ENCODE results near the gene TRIM67. TPM values are rescaled to one million over a fixed set of nuclear protein-coding genes. Genes with fewer than 3 reads are reported as not detected.
A peak's percentile ranks its signal among the peaks of the same experiment; 100 is the strongest.

The TRIM67 gene
- total and polyA plus RNA-seq, 9 of the 15 experiments (the other 6 are each of a cell fraction or from before 2014, with no cell fraction given): 0.04 to 0.60 (median 0.31) TPM

DNA sequence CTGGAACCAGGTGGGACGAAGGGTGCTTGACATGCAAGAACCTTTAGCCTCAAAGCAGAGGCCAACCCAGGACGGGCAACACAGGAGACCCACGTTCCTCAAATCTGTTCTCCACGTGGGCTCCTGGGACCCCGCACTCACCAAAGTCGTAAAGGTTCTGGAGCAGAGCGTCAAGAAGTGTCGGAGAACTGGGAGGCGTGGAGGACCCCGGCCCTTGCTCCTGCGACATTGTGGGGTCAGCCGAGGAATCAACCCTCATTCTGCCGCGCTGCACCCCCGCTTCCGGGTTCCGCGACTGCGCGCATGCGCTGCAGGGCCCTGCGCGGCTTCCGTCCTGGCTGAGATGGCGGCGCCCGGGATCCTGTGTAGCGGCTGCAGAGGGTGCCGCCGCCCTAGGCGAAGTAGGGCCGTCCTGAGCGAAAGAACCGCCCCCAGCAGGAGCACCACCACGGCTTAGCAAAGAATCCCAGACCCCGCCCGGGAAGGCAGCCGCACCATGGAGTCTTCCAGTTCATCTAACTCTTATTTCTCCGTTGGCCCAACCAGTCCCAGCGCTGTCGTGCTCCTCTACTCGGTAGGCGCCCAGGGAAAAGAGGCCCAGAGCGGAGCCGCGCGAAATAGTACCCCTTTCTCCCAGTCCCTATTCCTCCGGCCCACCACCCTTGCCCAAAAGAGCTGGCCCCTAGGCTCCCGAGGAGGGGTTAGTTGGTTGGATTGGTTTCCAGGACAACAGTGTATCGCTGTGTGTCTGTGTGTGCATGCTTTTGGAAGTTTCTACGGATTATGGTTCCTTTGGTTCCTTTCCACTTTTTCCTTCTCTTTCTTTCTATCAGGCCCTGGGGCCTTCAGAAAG is 79.3 kb downstream of the TRIM67 start, which contains the start of gene GNPAT (continued):
- peak; percentile 42; the same call in 1 of the 2 replicates for TF ChIP-seq GTF2A2 (tag; IDR thresholded peaks at IDR 0.05)
- no peak for TF ChIP-seq ZNF354B (CRISPR knock-in tag; IDR thresholded peaks at IDR 0.05)
- no peak for TF ChIP-seq POLR3G (IDR thresholded peaks at IDR 0.05; ENCODE audit: extremely low read depth, insufficient read length, insufficient replicate concordance)
- 0 out of 2 replicates have a peak, but pooled peaks have one; percentile 4 for TF ChIP-seq KDM2B (CRISPR knock-in tag; IDR thresholded peaks at IDR 0.05)
- TF ChIP-seq CTBP1 (IDR thresholded peaks at IDR 0.05; ENCODE audit: borderline replicate concordance): peak; percentile 70; the same call in 1 of the 2 replicates
- TF ChIP-seq ZNF23 (CRISPR knock-in tag; IDR thresholded peaks at IDR 0.05): no peak
- peak; percentile 83 for TF ChIP-seq ATF7 (IDR thresholded peaks at IDR 0.05)
- TF ChIP-seq CBX8 (IDR thresholded peaks at IDR 0.05; ENCODE audit: borderline replicate concordance, extremely low read depth, low read depth, low read length, poor library complexity, severe bottlenecking): no peak
- no peak for TF ChIP-seq ZNF3 (CRISPR knock-in tag; IDR thresholded peaks at IDR 0.05)
- TF ChIP-seq GATAD2A (IDR thresholded peaks at IDR 0.05): no peak; the same call in 1 of the 2 replicates
- no peak for TF ChIP-seq TCF7L2 (IDR thresholded peaks at IDR 0.05; ENCODE audit: low read depth, low read length)
- TF ChIP-seq, protein P1, sequence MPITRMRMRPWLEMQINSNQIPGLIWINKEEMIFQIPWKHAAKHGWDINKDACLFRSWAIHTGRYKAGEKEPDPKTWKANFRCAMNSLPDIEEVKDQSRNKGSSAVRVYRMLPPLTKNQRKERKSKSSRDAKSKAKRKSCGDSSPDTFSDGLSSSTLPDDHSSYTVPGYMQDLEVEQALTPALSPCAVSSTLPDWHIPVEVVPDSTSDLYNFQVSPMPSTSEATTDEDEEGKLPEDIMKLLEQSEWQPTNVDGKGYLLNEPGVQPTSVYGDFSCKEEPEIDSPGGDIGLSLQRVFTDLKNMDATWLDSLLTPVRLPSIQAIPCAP (CRISPR knock-in tag; IDR thresholded peaks at IDR 0.05; ENCODE audit: borderline replicate concordance): peak; percentile 46; the same call in 1 of the 2 replicates
- TF ChIP-seq CHD4 (IDR thresholded peaks at IDR 0.05; ENCODE audit: insufficient read depth, insufficient replicate concordance, low read depth, low read length, poor library complexity, severe bottlenecking): no peak
- TF ChIP-seq, protein P2, sequence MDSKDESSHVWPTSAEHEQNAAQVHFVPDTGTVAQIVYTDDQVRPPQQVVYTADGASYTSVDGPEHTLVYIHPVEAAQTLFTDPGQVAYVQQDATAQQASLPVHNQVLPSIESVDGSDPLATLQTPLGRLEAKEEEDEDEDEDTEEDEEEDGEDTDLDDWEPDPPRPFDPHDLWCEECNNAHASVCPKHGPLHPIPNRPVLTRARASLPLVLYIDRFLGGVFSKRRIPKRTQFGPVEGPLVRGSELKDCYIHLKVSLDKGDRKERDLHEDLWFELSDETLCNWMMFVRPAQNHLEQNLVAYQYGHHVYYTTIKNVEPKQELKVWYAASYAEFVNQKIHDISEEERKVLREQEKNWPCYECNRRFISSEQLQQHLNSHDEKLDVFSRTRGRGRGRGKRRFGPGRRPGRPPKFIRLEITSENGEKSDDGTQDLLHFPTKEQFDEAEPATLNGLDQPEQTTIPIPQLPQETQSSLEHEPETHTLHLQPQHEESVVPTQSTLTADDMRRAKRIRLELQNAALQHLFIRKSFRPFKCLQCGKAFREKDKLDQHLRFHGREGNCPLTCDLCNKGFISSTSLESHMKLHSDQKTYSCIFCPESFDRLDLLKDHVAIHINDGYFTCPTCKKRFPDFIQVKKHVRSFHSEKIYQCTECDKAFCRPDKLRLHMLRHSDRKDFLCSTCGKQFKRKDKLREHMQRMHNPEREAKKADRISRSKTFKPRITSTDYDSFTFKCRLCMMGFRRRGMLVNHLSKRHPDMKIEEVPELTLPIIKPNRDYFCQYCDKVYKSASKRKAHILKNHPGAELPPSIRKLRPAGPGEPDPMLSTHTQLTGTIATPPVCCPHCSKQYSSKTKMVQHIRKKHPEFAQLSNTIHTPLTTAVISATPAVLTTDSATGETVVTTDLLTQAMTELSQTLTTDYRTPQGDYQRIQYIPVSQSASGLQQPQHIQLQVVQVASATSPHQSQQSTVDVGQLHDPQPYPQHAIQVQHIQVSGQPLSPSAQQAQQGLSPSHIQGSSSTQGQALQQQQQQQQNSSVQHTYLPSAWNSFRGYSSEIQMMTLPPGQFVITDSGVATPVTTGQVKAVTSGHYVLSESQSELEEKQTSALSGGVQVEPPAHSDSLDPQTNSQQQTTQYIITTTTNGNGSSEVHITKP (IDR thresholded peaks at IDR 0.05; ENCODE audit: partially characterized antibody): peak; percentile 78
- no peak; a peak in 1 of 4 replicates for TF ChIP-seq RCOR1 (IDR thresholded peaks at IDR 0.05; ENCODE audit: borderline replicate concordance in 1 of 2, low read depth in 2 of 2, low read length in 2 of 2)
- TF ChIP-seq ZNF224 (CRISPR knock-in tag; IDR thresholded peaks at IDR 0.05): 0 out of 2 replicates have a peak, but pooled peaks have one; percentile 15
- peak; percentile 62; the same call in 1 of the 2 replicates for TF ChIP-seq XRCC5 (IDR thresholded peaks at IDR 0.05; ENCODE audit: low read depth, low read length)
- TF ChIP-seq, protein P3, sequence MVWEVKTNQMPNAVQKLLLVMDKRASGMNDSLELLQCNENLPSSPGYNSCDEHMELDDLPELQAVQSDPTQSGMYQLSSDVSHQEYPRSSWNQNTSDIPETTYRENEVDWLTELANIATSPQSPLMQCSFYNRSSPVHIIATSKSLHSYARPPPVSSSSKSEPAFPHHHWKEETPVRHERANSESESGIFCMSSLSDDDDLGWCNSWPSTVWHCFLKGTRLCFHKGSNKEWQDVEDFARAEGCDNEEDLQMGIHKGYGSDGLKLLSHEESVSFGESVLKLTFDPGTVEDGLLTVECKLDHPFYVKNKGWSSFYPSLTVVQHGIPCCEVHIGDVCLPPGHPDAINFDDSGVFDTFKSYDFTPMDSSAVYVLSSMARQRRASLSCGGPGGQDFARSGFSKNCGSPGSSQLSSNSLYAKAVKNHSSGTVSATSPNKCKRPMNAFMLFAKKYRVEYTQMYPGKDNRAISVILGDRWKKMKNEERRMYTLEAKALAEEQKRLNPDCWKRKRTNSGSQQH (CRISPR knock-in tag; IDR thresholded peaks at IDR 0.05): 0 out of 2 replicates have a peak, but pooled peaks have one; percentile 57
- TF ChIP-seq, protein P4, sequence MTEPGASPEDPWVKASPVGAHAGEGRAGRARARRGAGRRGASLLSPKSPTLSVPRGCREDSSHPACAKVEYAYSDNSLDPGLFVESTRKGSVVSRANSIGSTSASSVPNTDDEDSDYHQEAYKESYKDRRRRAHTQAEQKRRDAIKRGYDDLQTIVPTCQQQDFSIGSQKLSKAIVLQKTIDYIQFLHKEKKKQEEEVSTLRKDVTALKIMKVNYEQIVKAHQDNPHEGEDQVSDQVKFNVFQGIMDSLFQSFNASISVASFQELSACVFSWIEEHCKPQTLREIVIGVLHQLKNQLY (CRISPR knock-in tag; conservative IDR thresholded peaks at IDR 0.05): no peak
- TF ChIP-seq RBM15 (IDR thresholded peaks at IDR 0.05; ENCODE audit: insufficient read depth, low read length): no peak

Measured in K562 (cell line).